HG03064 (cell line): Measurements from ENCODE around the gene ANO6.

Experiments
- ATAC-seq: cut with Tn5 transposase; IDR thresholded peaks from one replicate; pipeline ENCODE4 v1.9.1; 2021; ENCODE audit warnings: low read depth; ENCODE audit not compliant: unreplicated experiment

Gene ANO6

DNA sequence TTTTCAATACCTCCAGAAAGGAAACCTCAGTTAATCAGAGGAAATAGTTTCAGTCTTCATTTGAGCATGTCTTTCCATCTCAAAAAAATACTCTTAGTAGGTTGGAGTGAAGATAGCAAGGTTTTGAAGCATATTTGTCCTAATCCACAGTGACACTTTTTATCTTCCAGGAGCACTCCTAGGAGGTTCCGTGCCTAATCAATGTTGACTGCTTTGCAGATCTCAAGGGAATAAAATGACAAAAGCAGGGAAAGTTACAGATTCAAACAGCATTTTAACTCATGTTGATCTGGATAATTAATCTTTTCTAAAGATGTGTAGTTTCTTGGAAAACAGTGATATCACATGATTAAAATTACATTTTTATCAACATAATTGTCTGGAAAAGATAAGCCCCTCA, 213.9 kb downstream of the ANO6 start:
- no peak for ATAC-seq

DNA sequence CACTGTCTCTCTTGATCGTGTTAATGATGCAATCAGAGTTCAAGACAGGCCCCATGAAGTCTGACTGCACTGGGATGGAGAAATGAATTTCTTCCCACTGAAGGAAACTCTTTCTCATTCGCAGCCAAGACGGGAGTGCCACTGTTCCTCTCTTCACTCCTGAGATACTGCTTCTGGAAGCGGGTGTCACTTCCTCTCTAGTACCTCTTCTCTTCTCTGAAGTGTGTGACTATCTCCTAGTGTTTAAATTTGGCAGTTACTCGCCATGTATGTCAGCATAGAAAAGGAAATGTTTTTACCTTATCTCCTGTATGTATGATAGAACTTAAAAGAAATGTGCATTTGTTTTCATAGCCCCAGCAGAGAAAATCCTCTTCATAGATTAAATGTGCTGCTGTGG, 215.2 kb downstream of the ANO6 start:
- no peak for ATAC-seq

GRCh38 chr12:45432710-45433109, 216.8 kb downstream of the ANO6 start:
- no peak for ATAC-seq

DNA sequence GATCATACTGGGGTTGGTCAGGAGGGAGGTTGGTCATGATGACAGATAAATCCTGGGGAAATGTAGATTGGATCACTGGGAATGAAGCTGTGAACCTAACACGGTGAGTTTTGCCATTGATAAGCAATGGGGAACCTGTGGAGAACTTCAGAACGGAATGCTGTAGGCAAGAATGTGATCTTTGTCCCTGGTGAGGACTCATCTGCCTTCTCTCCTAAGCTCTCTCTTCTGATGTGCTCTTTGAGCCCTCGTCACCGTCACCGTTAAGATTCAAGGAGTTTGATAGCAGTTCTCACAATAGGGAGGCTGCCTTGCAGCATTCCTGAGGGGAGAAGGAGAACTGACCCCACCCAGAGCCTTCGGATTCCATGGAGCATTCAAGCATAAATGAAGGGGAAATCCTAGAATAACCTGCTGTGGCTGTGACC, 217.6 kb downstream of the ANO6 start:
- no peak for ATAC-seq

DNA sequence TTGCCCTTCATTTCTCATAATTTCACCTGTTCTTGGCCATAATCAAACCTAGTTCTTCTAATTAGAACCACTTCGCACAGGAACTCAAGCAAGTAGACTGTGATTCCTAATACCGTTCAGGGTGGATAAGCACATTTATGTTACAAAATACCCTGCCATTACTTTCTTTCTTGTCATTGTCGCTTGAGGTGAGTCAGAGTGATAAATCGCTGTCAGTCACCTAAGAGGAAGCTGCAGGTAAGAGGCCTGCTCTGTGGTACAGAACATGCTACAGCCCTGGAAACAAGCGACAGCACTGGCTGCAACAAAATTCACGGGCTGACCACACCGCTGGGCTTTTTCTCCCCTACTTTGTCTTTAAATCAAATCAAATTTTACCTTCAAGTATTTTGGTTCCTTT, 218.2 kb downstream of the ANO6 start:
- ATAC-seq, result no peak

- ATAC-seq, result no peak
These were observed 220.2 kb downstream of the ANO6 start for GRCh38 chr12:45435945-45436710.

- no peak for ATAC-seq
These were observed 223.1 kb downstream of the ANO6 start for GRCh38 chr12:45439039-45439438.

GRCh38 chr12:45446013-45446412, 230.1 kb downstream of the ANO6 start:
- ATAC-seq, result no peak

- no peak for ATAC-seq
These were observed 242.3 kb downstream of the ANO6 start for GRCh38 chr12:45458238-45458637.

DNA sequence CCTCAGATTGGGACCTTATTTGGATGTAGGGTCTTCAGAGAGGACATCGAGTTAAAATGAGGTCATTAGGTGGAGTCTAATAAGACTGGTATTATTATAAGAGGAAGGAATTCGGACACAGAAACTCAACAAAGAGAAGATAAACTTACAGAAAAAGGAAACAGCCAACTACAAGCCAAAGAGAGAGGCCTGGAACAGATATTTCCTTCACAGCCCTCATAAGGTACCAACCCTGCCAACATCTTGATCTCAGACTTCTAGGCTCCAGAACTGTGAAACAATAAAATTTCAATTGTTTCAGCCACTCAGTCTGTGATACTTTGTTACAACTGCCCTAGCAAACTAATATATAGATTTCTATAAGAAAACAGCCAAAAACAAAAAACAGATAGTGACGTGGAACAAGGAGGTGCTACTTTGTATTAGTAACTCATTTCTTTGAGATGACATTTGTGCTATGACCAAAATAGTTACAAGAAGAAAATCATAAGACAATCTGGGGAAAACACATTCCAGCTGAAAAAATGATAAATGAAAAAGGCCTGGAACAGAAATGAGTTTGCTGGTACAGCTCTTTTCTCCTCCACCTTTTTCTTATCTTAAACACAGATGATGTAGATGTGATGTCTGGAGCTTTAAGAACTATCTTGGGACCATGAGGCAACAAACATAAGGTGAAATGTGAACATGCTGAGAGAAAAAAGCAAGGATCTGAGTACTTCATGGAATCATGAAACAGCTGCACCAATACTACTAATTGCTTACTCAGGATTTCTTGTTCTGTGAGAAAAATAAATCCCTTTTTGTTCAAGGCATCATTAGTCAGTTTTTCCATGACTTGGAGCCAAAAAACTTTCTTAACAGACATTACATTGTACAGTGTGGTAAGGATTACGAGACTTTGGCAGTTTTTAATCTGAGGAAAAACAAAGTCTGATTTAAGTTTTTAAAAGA, 243.2 kb downstream of the ANO6 start:
- no peak for ATAC-seq

DNA sequence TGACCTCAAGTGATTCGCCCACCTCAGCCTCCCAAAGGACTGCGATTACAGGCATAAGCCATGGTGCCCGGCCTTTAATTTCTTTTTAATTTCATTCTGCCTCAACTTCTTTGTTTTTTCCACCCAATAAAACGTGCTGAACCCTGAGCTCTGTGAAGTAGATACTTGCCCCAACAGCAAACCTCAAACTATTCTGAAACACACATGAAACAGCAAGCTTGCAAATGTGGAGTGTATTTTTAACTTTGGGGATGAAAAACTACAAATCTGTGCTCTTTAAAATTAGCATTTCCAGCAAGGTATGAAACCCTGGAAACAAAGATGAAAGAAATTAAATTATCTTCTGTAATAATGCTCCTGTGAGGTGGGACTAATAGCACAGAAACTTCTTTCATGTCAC, 246.6 kb downstream of the ANO6 start:
- no peak for ATAC-seq

DNA sequence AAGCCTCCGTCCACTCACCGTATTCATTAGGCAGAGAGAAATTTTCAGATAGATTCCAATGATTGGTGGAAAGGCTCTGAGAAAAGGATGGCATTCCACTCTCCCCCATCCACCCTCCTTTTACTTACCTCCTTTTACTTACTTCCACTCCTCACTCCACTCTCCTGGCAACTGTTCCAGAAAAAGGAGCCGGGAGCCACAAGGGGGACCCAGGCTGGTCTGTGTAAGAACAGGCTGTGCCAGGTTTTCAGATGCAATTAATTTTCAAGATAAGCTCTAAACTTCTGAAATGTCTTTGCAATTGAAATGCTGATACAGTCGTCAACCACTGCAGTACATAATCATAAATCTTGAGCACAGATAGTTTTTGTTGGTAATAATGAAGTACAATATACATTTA, 248.8 kb downstream of the ANO6 start:
- no peak for ATAC-seq

- ATAC-seq, result no peak
These were observed 253.1 kb downstream of the ANO6 start for GRCh38 chr12:45468751-45469615.

DNA sequence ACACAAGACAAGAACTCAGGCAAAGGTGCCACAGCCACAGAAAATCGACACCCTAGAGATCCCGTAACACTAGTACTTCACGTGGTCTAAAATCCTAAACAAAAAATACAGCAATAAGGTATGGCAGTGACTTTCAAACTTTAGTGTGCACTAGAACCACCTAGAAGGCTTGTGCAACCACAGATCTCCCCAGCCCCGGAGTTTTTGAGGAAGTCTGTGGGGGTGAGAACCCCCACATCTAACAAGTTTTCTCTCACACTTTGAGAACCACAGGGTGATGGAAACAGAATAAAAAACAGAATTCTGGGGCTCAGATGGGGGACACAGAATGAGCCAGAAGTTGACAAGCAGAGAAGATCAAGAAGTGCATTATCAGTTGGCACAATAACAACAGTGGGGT, 254.0 kb downstream of the ANO6 start:
- ATAC-seq, result no peak

GRCh38 chr12:45473636-45474035, 257.7 kb downstream of the ANO6 start:
- no peak for ATAC-seq

GRCh38 chr12:45475594-45475993, 259.7 kb downstream of the ANO6 start:
- ATAC-seq, result no peak

GRCh38 chr12:45477526-45477925, 261.6 kb downstream of the ANO6 start:
- no peak for ATAC-seq

DNA sequence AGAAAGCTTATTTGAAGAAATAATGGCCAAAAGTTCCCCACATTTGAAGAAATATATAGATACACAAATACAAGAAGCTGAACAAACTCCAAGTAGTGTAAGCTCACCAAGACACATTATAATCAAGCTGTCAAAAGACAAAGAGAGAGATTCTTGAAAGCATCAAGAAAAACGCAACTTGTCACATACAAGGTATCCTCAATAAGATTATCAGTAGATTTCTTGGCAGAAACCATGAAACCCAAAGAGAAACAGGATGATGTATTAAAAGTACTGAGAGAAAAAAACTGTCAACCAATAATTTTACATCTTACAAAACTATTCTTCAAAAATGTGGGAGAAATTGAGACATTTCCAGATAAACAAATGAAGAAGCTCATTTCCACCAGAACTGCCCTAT, 263.0 kb downstream of the ANO6 start:
- ATAC-seq, result no peak

DNA sequence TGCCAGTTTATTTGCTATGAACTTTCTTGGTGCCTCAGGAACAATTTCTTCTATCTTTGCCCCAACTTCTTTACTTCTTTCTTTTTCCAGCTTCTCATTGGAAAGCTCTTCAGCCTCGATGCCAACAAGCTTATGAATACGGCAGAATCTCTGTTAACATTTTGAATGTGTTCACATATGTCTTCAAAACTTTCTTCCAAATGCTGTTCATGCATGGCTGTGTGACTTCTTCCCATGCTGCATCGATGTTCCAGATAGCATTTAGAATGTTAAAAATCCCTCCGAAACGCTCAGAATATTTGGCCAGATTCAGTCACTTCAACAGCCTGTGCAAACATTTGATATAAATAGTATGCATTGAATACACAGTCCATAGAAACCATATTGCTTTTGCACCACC, 265.9 kb downstream of the ANO6 start:
- ATAC-seq, result no peak

- no peak for ATAC-seq
These were observed 267.7 kb downstream of the ANO6 start for GRCh38 chr12:45483571-45483970.
